LNCAP (cell line): ENCODE measurements around the gene LRRC23.

ENCODE experiments used
- CTCF ChIP-seq: fragments of 450-650 bp; IDR thresholded peaks from 2 replicates; pipeline ENCODE4 v1.5.1; 2017; ENCODE audit warnings: mild to moderate bottlenecking

Gene LRRC23

GRCh38 chr12:6953442-6954315 is 49.1 kb downstream of the LRRC23 start:
- TF ChIP-seq CTCF: no peak

GRCh38 chr12:6954316-6955107 is 49.9 kb downstream of the LRRC23 start:
- no peak for TF ChIP-seq CTCF

GRCh38 chr12:6955108-6956020 is 50.7 kb downstream of the LRRC23 start:
- TF ChIP-seq CTCF: no peak

GRCh38 chr12:6956021-6956727 is 51.6 kb downstream of the LRRC23 start:
- TF ChIP-seq CTCF: no peak

GRCh38 chr12:6957151-6957701 is 52.6 kb downstream of the LRRC23 start:
- no peak for TF ChIP-seq CTCF

- TF ChIP-seq CTCF: no peak
Observed at GRCh38 chr12:6957741-6958608, 53.4 kb downstream of the LRRC23 start.
